Thyroid gland (tissue), 4 donors: Measurements from ENCODE around the gene SPRED2. TPM values are rescaled to one million over a fixed set of nuclear protein-coding genes. Genes with fewer than 3 reads are reported as not detected.

Experiments
- DNase-seq, 2 donors: peaks; one replicate each; pipeline ENCODE4 v3.0.0-alpha.2; 2019
- H3K27ac ChIP-seq, 3 donors: fragments of 200-600 bp; sonication (generic); 1 replicate in 2 of 3; 2 replicates in 1 of 3; pipeline ENCODE4 v1.5.1; 2016 to 2019; ENCODE audit warnings: mild to moderate bottlenecking in 1 of 3, moderate library complexity in 1 of 3
- H3K27me3 ChIP-seq: fragments of 200-600 bp; sonication (generic); one replicate; pipeline ENCODE4 v1.5.1; 2019
- H3K36me3 ChIP-seq, 2 donors: fragments of 200-600 bp; sonication (generic); one replicate each; pipeline ENCODE4 v1.5.1; 2016 to 2019
- H3K4me1 ChIP-seq, 2 donors: fragments of 200-600 bp; sonication (generic); one replicate each; pipeline ENCODE4 v1.5.1; 2017 to 2019
- H3K4me3 ChIP-seq, 3 donors: fragments of 200-600 bp; sonication (generic); replicated peaks in 1 of 3; 1 replicate in 2 of 3; 2 replicates in 1 of 3; pipeline ENCODE4 v1.5.1; 2016; ENCODE audit warnings: mild to moderate bottlenecking in 1 of 3
- H3K9me3 ChIP-seq: fragments of 200-600 bp; sonication (generic); one replicate; pipeline ENCODE4 v1.5.1; 2017
- CTCF ChIP-seq, 6 experiments: fragments of 200-600 bp in 3 of 6; fragments of 450-650 bp in 3 of 6; sonication (generic) in 3 of 6; IDR thresholded peaks; one replicate each; pipeline ENCODE4 v1.5.1; 2016 to 2019; ENCODE audit warnings: antibody characterized with exemption in 6 of 6, mild to moderate bottlenecking in 2 of 6, inconsistent platforms in 1 of 6, moderate library complexity in 1 of 6
- POLR2A ChIP-seq, 2 donors: fragments of 450-650 bp; IDR thresholded peaks; one replicate each; pipeline ENCODE4 v1.6.1; 2017; ENCODE audit warnings: antibody characterized with exemption in 2 of 2, mild to moderate bottlenecking in 2 of 2, moderate library complexity in 1 of 2
- WGBS, 2 donors: methylation state at CpG; one replicate each; pipeline ENCODE4 v1.1.5; 2017; 5-methylcytosine and 5-hydroxymethylcytosine counted together
- intact Hi-C: fragments of 100-400 bp; cut with DNase I; formaldehyde crosslinking; loops from one replicate; pipeline ENCODE4 v1.15.1; 2023
- total RNA-seq, 4 donors: library from RNA; depleted of rRNA; stranded (reverse); fragments of >200 nt; gene quantifications; one replicate each; pipeline ENCODE4 v1.2.3, GENCODE V29; 2016

The SPRED2 gene
- total RNA-seq, 4 donors from 2014 or later = 18.8 to 44.0 (median 25.4) TPM

- TF ChIP-seq CTCF (IDR thresholded peaks at IDR 0.05) = no peak
- no peak for TF ChIP-seq POLR2A (IDR thresholded peaks at IDR 0.05)
Measured at GRCh38 chr2:65383541-65384488, 48.6 kb downstream of the SPRED2 start.

GRCh38 chr2:65382776-65383357 lies 49.5 kb downstream of the SPRED2 start:
- Histone ChIP-seq H3K27ac (peak overlapping the region; percentile 82 to 88 (median 87)), H3K27me3 (no peaks in the 10 kb centered on the region), H3K4me3 (no peak overlapping the region), H3K4me1 (peaks cover 29 to 46% of the 10 kb centered on the region in 2 donors), H3K36me3 (no peaks in the 10 kb centered on the region), H3K9me3 (no peaks in the 10 kb centered on the region)
- peak; percentile 96 to 98 for DNase-seq
- intact Hi-C loops = loop anchor here (10.0 kb wide), 1 partner anchor 52 kb away; the partner anchor contains the start of gene SPRED2
- peak in 1 of 2 donors; percentile 35 for TF ChIP-seq POLR2A (IDR thresholded peaks at IDR 0.05)
- peak in 3 of 6 experiments; percentile 22 to 44 (median 37) for TF ChIP-seq CTCF (IDR thresholded peaks at IDR 0.05)
- 8 to 10% methylated on average over 20 of the region's 20 CpGs for WGBS, 2 donors

More at GRCh38 chr2:65383541-65384488, 48.6 kb downstream of the SPRED2 start:
- no peak for DNase-seq
- WGBS, 2 donors = 58 to 63% methylated on average over 17 of the region's 17 CpGs
- intact Hi-C loops = loop anchor here (10.0 kb wide), 1 partner anchor 51 kb away; the partner anchor contains the start of gene SPRED2
- Histone ChIP-seq H3K4me1 (peaks cover 29 to 46% of the 10 kb centered on the region in 2 donors), H3K27me3 (no peaks in the 10 kb centered on the region), H3K4me3 (no peak overlapping the region), H3K27ac (peak overlapping the region; percentile 82 to 88 (median 87)), H3K36me3 (no peaks in the 10 kb centered on the region), H3K9me3 (no peaks in the 10 kb centered on the region)

GRCh38 chr2:65382323-65382722 lies 50.1 kb downstream of the SPRED2 start:
- WGBS, 2 donors = 48 to 60% methylated on average over 1 of the region's 1 CpG
- Histone ChIP-seq H3K27ac (peak overlapping the region; percentile 82 to 88 (median 87)), H3K27me3 (no peaks in the 10 kb centered on the region), H3K36me3 (no peaks in the 10 kb centered on the region), H3K4me3 (no peak overlapping the region), H3K4me1 (peaks cover 29 to 46% of the 10 kb centered on the region in 2 donors), H3K9me3 (no peaks in the 10 kb centered on the region)
- TF ChIP-seq POLR2A (IDR thresholded peaks at IDR 0.05) (no peak), CTCF (IDR thresholded peaks at IDR 0.05) (no peak)
- intact Hi-C loops = loop anchor here (10.0 kb wide), 1 partner anchor 52 kb away; the partner anchor contains the start of gene SPRED2
- DNase-seq = no peak

- 75 to 84% methylated on average over 5 of the region's 5 CpGs for WGBS, 2 donors
- Histone ChIP-seq H3K4me1 (peaks cover 29 to 46% of the 10 kb centered on the region in 2 donors), H3K27ac (peak overlapping the region in 1 of 3 donors; percentile 88), H3K9me3 (no peaks in the 10 kb centered on the region), H3K4me3 (no peak overlapping the region), H3K27me3 (no peaks in the 10 kb centered on the region), H3K36me3 (no peaks in the 10 kb centered on the region)
- intact Hi-C loops = loop anchor here (10.0 kb wide), 1 partner anchor 53 kb away; the partner anchor contains the start of gene SPRED2
- DNase-seq = no peak
- TF ChIP-seq CTCF (IDR thresholded peaks at IDR 0.05) (no peak), POLR2A (IDR thresholded peaks at IDR 0.05) (no peak)
Measured at GRCh38 chr2:65381607-65382051, 50.8 kb downstream of the SPRED2 start.
